Osteocyte (in vitro differentiated cells): Measurements from ENCODE around the gene FOXN4. TPM values are rescaled to one million over a fixed set of nuclear protein-coding genes. Genes with fewer than 3 reads are reported as not detected.

Source experiments
- DNase-seq: peaks from one replicate; pipeline ENCODE4 v3.0.0; 2021; ENCODE audit warnings: mixed read lengths; ENCODE audit not compliant: unreplicated experiment; ENCODE audit errors: extremely low spot score
- H3K27ac Mint-ChIP-seq: one replicate; pipeline ENCODE4 v1.8.0; 2021; ENCODE audit warnings: mild to moderate bottlenecking, mixed read lengths; ENCODE audit not compliant: unreplicated experiment
- H3K27me3 Mint-ChIP-seq: one replicate; pipeline ENCODE4 v1.8.0; 2021; ENCODE audit warnings: mixed read lengths; ENCODE audit not compliant: unreplicated experiment
- H3K36me3 Mint-ChIP-seq: one replicate; pipeline ENCODE4 v1.8.0; 2021; ENCODE audit warnings: mixed read lengths; ENCODE audit not compliant: unreplicated experiment
- H3K4me1 Mint-ChIP-seq: one replicate; pipeline ENCODE4 v1.8.0; 2021; ENCODE audit warnings: mixed read lengths; ENCODE audit not compliant: unreplicated experiment
- H3K4me3 Mint-ChIP-seq: one replicate; pipeline ENCODE4 v1.8.0; 2021; ENCODE audit warnings: mild to moderate bottlenecking, moderate library complexity, mixed read lengths; ENCODE audit not compliant: unreplicated experiment
- H3K9me3 Mint-ChIP-seq: one replicate; pipeline ENCODE4 v1.8.0; 2021; ENCODE audit warnings: mixed read lengths; ENCODE audit not compliant: unreplicated experiment
- total RNA-seq: library from RNA; stranded (reverse); gene quantifications from 2 replicates; pipeline ENCODE4 v1.2.1, GENCODE V29; 2021
- TF ChIP-seq, protein P1 (sequence below): fragments of 200-600 bp; sonication (generic); IDR thresholded peaks from 2 replicates; pipeline ENCODE4 v1.5.0; 2021; ENCODE audit warnings: antibody characterized with exemption, mild to moderate bottlenecking, moderate library complexity

The FOXN4 gene
- total RNA-seq, 1 donor from 2014 or later = not detected

DNA sequence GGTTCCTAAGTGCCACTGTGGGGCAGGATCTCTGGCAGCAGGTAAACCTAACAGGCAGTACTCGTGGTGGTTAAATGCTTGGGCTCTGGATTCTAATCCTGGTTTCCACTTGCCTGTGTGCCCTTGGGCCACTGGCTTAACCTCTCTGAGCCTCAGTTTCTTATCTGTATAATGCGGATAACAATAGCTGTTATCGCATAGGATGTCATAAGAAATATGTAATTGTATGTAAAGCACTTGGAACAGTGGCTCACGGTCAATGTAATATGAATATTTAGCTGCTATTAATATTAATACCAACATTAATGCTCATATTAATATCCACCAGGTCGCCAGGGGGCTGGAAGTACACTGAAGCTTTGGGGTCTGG, 16.8 kb downstream of the FOXN4 start:
- Mint-ChIP-seq H3K27me3 (peaks cover 7% of the 10 kb centered on the region), H3K4me3 (no peak overlapping the region), H3K27ac (no peak overlapping the region), H3K9me3 (no peaks in the 10 kb centered on the region), H3K4me1 (peaks cover 2% of the 10 kb centered on the region), H3K36me3 (no peaks in the 10 kb centered on the region)
- DNase-seq = no peak
- TF ChIP-seq, protein P1, sequence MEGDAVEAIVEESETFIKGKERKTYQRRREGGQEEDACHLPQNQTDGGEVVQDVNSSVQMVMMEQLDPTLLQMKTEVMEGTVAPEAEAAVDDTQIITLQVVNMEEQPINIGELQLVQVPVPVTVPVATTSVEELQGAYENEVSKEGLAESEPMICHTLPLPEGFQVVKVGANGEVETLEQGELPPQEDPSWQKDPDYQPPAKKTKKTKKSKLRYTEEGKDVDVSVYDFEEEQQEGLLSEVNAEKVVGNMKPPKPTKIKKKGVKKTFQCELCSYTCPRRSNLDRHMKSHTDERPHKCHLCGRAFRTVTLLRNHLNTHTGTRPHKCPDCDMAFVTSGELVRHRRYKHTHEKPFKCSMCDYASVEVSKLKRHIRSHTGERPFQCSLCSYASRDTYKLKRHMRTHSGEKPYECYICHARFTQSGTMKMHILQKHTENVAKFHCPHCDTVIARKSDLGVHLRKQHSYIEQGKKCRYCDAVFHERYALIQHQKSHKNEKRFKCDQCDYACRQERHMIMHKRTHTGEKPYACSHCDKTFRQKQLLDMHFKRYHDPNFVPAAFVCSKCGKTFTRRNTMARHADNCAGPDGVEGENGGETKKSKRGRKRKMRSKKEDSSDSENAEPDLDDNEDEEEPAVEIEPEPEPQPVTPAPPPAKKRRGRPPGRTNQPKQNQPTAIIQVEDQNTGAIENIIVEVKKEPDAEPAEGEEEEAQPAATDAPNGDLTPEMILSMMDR = no peak

DNA sequence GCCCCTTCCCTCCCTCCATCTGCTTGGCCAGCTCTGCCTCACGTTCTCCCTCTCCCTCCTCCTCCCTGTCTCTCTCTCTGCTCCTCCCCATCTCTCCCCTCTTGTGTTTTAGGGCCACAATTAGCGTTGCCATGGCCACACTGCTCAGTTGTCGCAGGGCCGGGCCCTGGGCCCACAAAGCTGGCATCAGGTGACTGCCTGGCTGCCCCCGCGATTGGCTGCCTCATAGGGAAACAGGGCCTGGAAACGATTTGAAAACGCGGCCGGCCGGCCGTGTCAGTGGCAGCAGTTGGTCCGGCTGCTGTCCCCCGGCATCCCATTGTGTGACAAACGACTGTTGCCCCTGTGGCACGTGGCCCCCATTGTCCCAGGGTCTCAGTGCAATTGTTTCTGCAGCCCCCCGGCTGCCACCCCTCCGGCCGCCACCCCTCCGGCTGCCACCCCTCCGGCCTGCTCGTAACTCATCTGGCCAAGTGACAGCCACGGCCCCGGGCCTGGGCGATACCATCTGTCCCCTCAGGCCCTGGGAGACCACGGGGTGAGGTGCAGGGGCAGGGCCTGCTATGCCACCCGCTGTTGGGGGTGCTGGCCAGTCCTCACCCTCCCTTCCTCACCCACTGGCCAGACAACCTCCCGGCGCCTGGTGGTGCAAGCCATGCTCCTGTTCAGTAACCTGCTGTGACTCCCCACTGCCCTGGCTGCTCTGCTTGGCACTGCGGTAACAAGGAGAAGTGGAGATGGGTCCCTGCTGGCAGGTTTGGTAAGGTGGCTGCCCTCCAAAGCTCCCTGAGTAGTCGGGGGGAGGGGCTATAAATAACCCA, 17.4 kb downstream of the FOXN4 start:
- TF ChIP-seq, protein P1 = no peak
- Mint-ChIP-seq H3K4me3 (peak overlapping the region; percentile 38), H3K36me3 (no peaks in the 10 kb centered on the region), H3K27ac (no peak overlapping the region), H3K4me1 (peaks cover 2% of the 10 kb centered on the region), H3K9me3 (no peaks in the 10 kb centered on the region), H3K27me3 (peaks cover 5% of the 10 kb centered on the region)
- no peak for DNase-seq

DNA sequence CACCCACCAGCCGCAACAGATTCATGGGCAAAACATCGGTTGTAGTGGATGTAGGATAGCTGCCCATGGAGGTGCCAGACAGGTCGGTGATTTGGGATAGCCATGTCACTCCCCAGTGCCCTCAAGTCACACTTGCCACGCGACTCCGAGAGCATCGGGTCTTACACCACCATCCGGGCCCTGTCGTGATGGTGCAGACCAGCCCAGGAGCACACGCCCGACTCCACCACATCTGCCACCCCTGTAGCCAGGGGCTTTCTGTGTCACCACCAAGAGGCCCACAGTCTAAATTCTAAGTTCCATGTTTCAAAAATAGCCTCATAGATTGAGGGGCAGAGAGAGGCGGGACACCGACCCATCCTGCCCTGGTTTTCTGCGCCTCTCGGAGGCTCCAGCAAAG, 18.0 kb downstream of the FOXN4 start:
- no peak overlapping the region for H3K27ac Mint-ChIP-seq
- TF ChIP-seq, protein P1 = no peak
- peaks cover 2% of the 10 kb centered on the region for H3K4me1 Mint-ChIP-seq
- DNase-seq = no peak
- no peaks in the 10 kb centered on the region for H3K9me3 Mint-ChIP-seq
- H3K27me3 Mint-ChIP-seq = peaks cover 5% of the 10 kb centered on the region
- H3K4me3 Mint-ChIP-seq = peak overlapping the region; percentile 38
- H3K36me3 Mint-ChIP-seq = no peaks in the 10 kb centered on the region

DNA sequence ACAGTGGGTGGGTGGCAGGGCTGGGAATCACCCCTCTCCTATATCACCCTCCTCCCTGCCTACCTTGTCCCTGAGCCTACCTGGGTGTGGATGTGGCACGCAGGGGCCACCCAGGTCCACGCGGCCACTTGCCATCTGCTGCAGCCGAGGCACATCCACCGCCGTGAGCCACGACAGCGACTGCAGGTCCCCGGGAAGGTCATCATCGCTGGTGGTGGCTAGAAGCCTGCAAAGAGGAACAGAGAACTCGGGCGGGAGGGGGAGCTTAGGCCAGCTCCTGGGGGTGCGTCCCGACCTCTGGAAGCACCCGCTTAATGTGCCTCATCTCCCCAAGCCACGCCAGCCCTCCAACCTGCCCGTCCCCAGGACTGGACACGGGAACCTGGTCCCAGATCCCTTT, 19.0 kb downstream of the FOXN4 start:
- TF ChIP-seq, protein P1 = no peak
- no peak for DNase-seq
- no peak overlapping the region for H3K27ac Mint-ChIP-seq
- H3K36me3 Mint-ChIP-seq = no peaks in the 10 kb centered on the region
- H3K27me3 Mint-ChIP-seq = peaks cover 5% of the 10 kb centered on the region
- H3K9me3 Mint-ChIP-seq = no peaks in the 10 kb centered on the region
- no peak overlapping the region for H3K4me3 Mint-ChIP-seq
- H3K4me1 Mint-ChIP-seq = peaks cover 2% of the 10 kb centered on the region

DNA sequence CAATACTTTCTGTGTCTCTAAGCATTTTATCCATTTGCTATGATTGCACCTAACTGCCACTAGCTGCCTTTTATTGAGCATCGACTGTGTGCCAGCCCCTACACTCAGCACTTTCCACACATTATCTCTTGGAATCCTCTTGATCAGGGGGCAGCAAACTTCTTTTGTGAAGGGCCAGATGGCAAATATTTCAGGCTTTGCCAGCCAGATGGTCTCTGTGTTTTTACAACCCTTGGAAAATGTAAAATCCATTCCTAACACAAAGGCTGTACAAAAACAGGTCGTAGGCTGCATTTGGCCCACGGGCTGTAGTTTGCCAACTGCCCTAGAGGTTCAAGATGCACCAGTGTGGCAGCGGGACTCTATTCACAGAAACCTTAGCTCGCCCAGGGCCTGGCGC, 19.5 kb downstream of the FOXN4 start:
- TF ChIP-seq, protein P1 = no peak

More for the DNA sequence above, 19.5 kb downstream of the FOXN4 start:
- Mint-ChIP-seq H3K9me3 (no peaks in the 10 kb centered on the region), H3K27me3 (peaks cover 5% of the 10 kb centered on the region), H3K4me3 (no peak overlapping the region), H3K4me1 (peaks cover 2% of the 10 kb centered on the region), H3K36me3 (no peaks in the 10 kb centered on the region), H3K27ac (no peak overlapping the region)
- no peak for DNase-seq
